Right atrium auricular region (tissue), 2 donors: ENCODE measurements around the gene CLVS2. TPM values are rescaled to one million over a fixed set of nuclear protein-coding genes. Genes with fewer than 3 reads are reported as not detected.

ENCODE experiments used
- DNase-seq: peaks from one replicate; pipeline ENCODE4 v3.0.0-alpha.2; 2019; ENCODE audit warnings: low spot score
- H3K27ac ChIP-seq, 2 donors: fragments of 200-600 bp; sonication (generic); 1 replicate in 1 of 2; 2 replicates in 1 of 2; pipeline ENCODE4 v1.5.1; 2016 to 2019
- H3K27me3 ChIP-seq, 2 donors: fragments of 200-600 bp; sonication (generic); one replicate each; pipeline versions ENCODE4 v1.5.1 to v1.6.0; 2017 to 2019
- H3K36me3 ChIP-seq: fragments of 200-600 bp; sonication (generic); one replicate; pipeline ENCODE4 v1.5.1; 2016
- H3K4me1 ChIP-seq, 2 donors: fragments of 200-600 bp; sonication (generic); one replicate each; pipeline versions ENCODE4 v1.5.1 to v1.6.0; 2017 to 2019
- H3K4me3 ChIP-seq, 2 donors: fragments of 200-600 bp; sonication (generic); 1 replicate in 1 of 2; 2 replicates in 1 of 2; pipeline ENCODE4 v1.5.1; 2017 to 2019; ENCODE audit warnings: mild to moderate bottlenecking in 1 of 2, moderate library complexity in 1 of 2
- H3K9me3 ChIP-seq, 2 donors: fragments of 200-600 bp; sonication (generic); one replicate each; pipeline ENCODE4 v1.5.1; 2019
- CTCF ChIP-seq, 2 donors: fragments of 200-600 bp; sonication (generic); IDR thresholded peaks; one replicate each; pipeline ENCODE4 v1.5.1; 2019; ENCODE audit warnings: antibody characterized with exemption in 2 of 2
- total RNA-seq, 2 donors: library from RNA; depleted of rRNA; stranded (reverse); fragments of >200 nt; gene quantifications; one replicate each; pipeline ENCODE4 v1.1.0, GENCODE V29; 2016

The CLVS2 gene
- total RNA-seq, 2 donors from 2014 or later, result not detected

- Histone ChIP-seq H3K27ac (no peak overlapping the region), H3K27me3 (no peaks in the 10 kb centered on the region), H3K36me3 (no peaks in the 10 kb centered on the region), H3K9me3 (no peaks in the 10 kb centered on the region), H3K4me1 (no peaks in the 10 kb centered on the region), H3K4me3 (no peak overlapping the region)
- no peak for DNase-seq
- TF ChIP-seq CTCF (IDR thresholded peaks at IDR 0.05), result no peak
Observed at GRCh38 chr6:123027408-123027807, 31.4 kb downstream of the CLVS2 start.

- TF ChIP-seq CTCF (IDR thresholded peaks at IDR 0.05), result no peak
- DNase-seq, result no peak
- H3K27me3 ChIP-seq, result no peaks in the 10 kb centered on the region
- H3K4me1 ChIP-seq, result no peaks in the 10 kb centered on the region
- H3K9me3 ChIP-seq, result no peaks in the 10 kb centered on the region
- H3K27ac ChIP-seq, result no peak overlapping the region
- no peak overlapping the region for H3K4me3 ChIP-seq
- H3K36me3 ChIP-seq, result no peaks in the 10 kb centered on the region
Observed at GRCh38 chr6:123028263-123028662, 32.2 kb downstream of the CLVS2 start.

GRCh38 chr6:123030282-123030681 lies 34.2 kb downstream of the CLVS2 start:
- Histone ChIP-seq H3K9me3 (no peaks in the 10 kb centered on the region), H3K27ac (no peak overlapping the region), H3K27me3 (no peaks in the 10 kb centered on the region), H3K4me3 (no peak overlapping the region), H3K4me1 (no peaks in the 10 kb centered on the region), H3K36me3 (no peaks in the 10 kb centered on the region)
- TF ChIP-seq CTCF (IDR thresholded peaks at IDR 0.05), result no peak
- DNase-seq, result no peak

- no peak for DNase-seq
Observed at GRCh38 chr6:123036648-123037047, 40.6 kb downstream of the CLVS2 start.

GRCh38 chr6:123039431-123039830 lies 43.4 kb downstream of the CLVS2 start:
- Histone ChIP-seq H3K27ac (no peak overlapping the region), H3K9me3 (no peaks in the 10 kb centered on the region), H3K27me3 (no peaks in the 10 kb centered on the region), H3K4me1 (no peaks in the 10 kb centered on the region), H3K4me3 (no peak overlapping the region), H3K36me3 (no peaks in the 10 kb centered on the region)
- TF ChIP-seq CTCF (IDR thresholded peaks at IDR 0.05), result no peak
- no peak for DNase-seq

More at GRCh38 chr6:123036648-123037047, 40.6 kb downstream of the CLVS2 start:
- no peak overlapping the region for H3K4me3 ChIP-seq
- no peaks in the 10 kb centered on the region for H3K9me3 ChIP-seq
- H3K4me1 ChIP-seq, result no peaks in the 10 kb centered on the region
- no peak for TF ChIP-seq CTCF (IDR thresholded peaks at IDR 0.05)
- H3K36me3 ChIP-seq, result no peaks in the 10 kb centered on the region
- no peak overlapping the region for H3K27ac ChIP-seq
- no peaks in the 10 kb centered on the region for H3K27me3 ChIP-seq

- DNase-seq, result no peak
- Histone ChIP-seq H3K27me3 (no peaks in the 10 kb centered on the region), H3K9me3 (no peaks in the 10 kb centered on the region), H3K4me1 (no peaks in the 10 kb centered on the region), H3K27ac (no peak overlapping the region), H3K36me3 (no peaks in the 10 kb centered on the region), H3K4me3 (no peak overlapping the region)
- no peak for TF ChIP-seq CTCF (IDR thresholded peaks at IDR 0.05)
Observed at GRCh38 chr6:123042401-123042800, 46.4 kb downstream of the CLVS2 start.
